Parathyroid adenoma (tissue), 2 donors: ENCODE measurements around the gene RNFT2.

Source experiments
- H2AFZ ChIP-seq: fragments of 300-600 bp; sonication (generic); one replicate; pipeline ENCODE4 v1.7.0; 2017; ENCODE audit warnings: antibody characterized with exemption, mild to moderate bottlenecking
- H3K27ac ChIP-seq: fragments of 300-600 bp; sonication (generic); one replicate; pipeline ENCODE4 v1.7.0; 2017
- H3K27me3 ChIP-seq: fragments of 300-600 bp; sonication (generic); one replicate; pipeline ENCODE4 v1.7.0; 2017; ENCODE audit warnings: low read length; ENCODE audit not compliant: control insufficient read depth, insufficient read depth
- H3K36me3 ChIP-seq: fragments of 300-600 bp; sonication (generic); one replicate; pipeline ENCODE4 v1.7.0; 2017; ENCODE audit warnings: low read length; ENCODE audit not compliant: control insufficient read depth, insufficient read depth
- H3K4me1 ChIP-seq: fragments of 300-600 bp; sonication (generic); one replicate; pipeline ENCODE4 v1.7.0; 2017; ENCODE audit warnings: control low read depth
- H3K4me2 ChIP-seq: fragments of 300-600 bp; sonication (generic); one replicate; pipeline ENCODE4 v1.7.0; 2017; ENCODE audit warnings: low read length
- H3K4me3 ChIP-seq: fragments of 300-600 bp; sonication (generic); one replicate; pipeline ENCODE4 v1.7.0; 2017; ENCODE audit warnings: low read depth, low read length
- H3K79me2 ChIP-seq: fragments of 300-600 bp; sonication (generic); one replicate; pipeline ENCODE4 v1.7.0; 2017; ENCODE audit warnings: control low read depth
- H3K9ac ChIP-seq: fragments of 300-600 bp; sonication (generic); one replicate; pipeline ENCODE4 v1.7.0; 2017; ENCODE audit warnings: mild to moderate bottlenecking
- H3K9me3 ChIP-seq: fragments of 300-600 bp; sonication (generic); one replicate; pipeline ENCODE4 v1.7.0; 2017; ENCODE audit warnings: low read length; ENCODE audit not compliant: control insufficient read depth
- CTCF ChIP-seq: fragments of 300-600 bp; sonication (generic); IDR thresholded peaks from one replicate; pipeline ENCODE4 v1.7.0; 2017; ENCODE audit warnings: antibody characterized with exemption, mild to moderate bottlenecking
- donor health status: primary hyperparathyroidism.

RNFT2 gene

GRCh38 chr12:116832353-116832752, 94.2 kb downstream of the RNFT2 start:
- no peaks in the 10 kb centered on the region for H3K36me3 ChIP-seq
- H3K9me3 ChIP-seq, result no peaks in the 10 kb centered on the region
- no peak overlapping the region for H3K4me2 ChIP-seq
- H3K79me2 ChIP-seq, result no peaks in the 10 kb centered on the region
- no peak overlapping the region for H3K27ac ChIP-seq
- H3K4me1 ChIP-seq, result no peaks in the 10 kb centered on the region
- TF ChIP-seq CTCF, result no peak
- H3K4me3 ChIP-seq, result no peak overlapping the region
- H3K27me3 ChIP-seq, result no peaks in the 10 kb centered on the region
- H2AFZ ChIP-seq, result no peak overlapping the region
- no peak overlapping the region for H3K9ac ChIP-seq

GRCh38 chr12:116833474-116833873, 95.4 kb downstream of the RNFT2 start:
- H3K4me1 ChIP-seq, result no peaks in the 10 kb centered on the region
- no peak overlapping the region for H3K9ac ChIP-seq
- no peak overlapping the region for H3K4me3 ChIP-seq
- H3K79me2 ChIP-seq, result no peaks in the 10 kb centered on the region
- H3K27me3 ChIP-seq, result no peaks in the 10 kb centered on the region
- H2AFZ ChIP-seq, result no peak overlapping the region
- no peaks in the 10 kb centered on the region for H3K9me3 ChIP-seq
- TF ChIP-seq CTCF, result no peak
- no peak overlapping the region for H3K4me2 ChIP-seq
- no peaks in the 10 kb centered on the region for H3K36me3 ChIP-seq
- no peak overlapping the region for H3K27ac ChIP-seq

GRCh38 chr12:116835484-116835883, 97.4 kb downstream of the RNFT2 start:
- H3K79me2 ChIP-seq, result no peaks in the 10 kb centered on the region
- H3K4me3 ChIP-seq, result no peak overlapping the region
- H3K36me3 ChIP-seq, result no peaks in the 10 kb centered on the region
- no peak overlapping the region for H3K4me2 ChIP-seq
- H3K27ac ChIP-seq, result no peak overlapping the region
- H3K9me3 ChIP-seq, result no peaks in the 10 kb centered on the region
- H3K27me3 ChIP-seq, result no peaks in the 10 kb centered on the region
- no peaks in the 10 kb centered on the region for H3K4me1 ChIP-seq
- H3K9ac ChIP-seq, result no peak overlapping the region
- no peak overlapping the region for H2AFZ ChIP-seq
- TF ChIP-seq CTCF, result no peak

- Histone ChIP-seq H3K4me1 (no peaks in the 10 kb centered on the region), H3K79me2 (no peaks in the 10 kb centered on the region), H3K9ac (no peak overlapping the region), H3K27me3 (no peaks in the 10 kb centered on the region), H3K4me2 (no peak overlapping the region), H2AFZ (no peak overlapping the region), H3K9me3 (no peaks in the 10 kb centered on the region), H3K4me3 (no peak overlapping the region), H3K36me3 (no peaks in the 10 kb centered on the region), H3K27ac (no peak overlapping the region)
- no peak for TF ChIP-seq CTCF
Observed at GRCh38 chr12:116837097-116837496, 99.0 kb downstream of the RNFT2 start.

GRCh38 chr12:116838365-116838764, 100.2 kb downstream of the RNFT2 start:
- Histone ChIP-seq H3K27ac (no peak overlapping the region), H3K9me3 (no peaks in the 10 kb centered on the region), H3K27me3 (no peaks in the 10 kb centered on the region), H3K4me2 (no peak overlapping the region), H3K79me2 (no peaks in the 10 kb centered on the region), H2AFZ (no peak overlapping the region), H3K4me1 (no peaks in the 10 kb centered on the region), H3K9ac (no peak overlapping the region), H3K4me3 (no peak overlapping the region), H3K36me3 (no peaks in the 10 kb centered on the region)
- TF ChIP-seq CTCF, result no peak
